Activated CD4-positive, alpha-beta T cell treated with anti-CD3 and anti-CD28 coated beads, Interleukin-2, amount 50 U/mL, for 4 hours (primary cell): ENCODE measurements around the gene RAB4A.
"Not testable (repeated sequence)": the region's sequence is repeated elsewhere in the genome, so short reads cannot be mapped to it uniquely, and the experiment has no call there.

Source experiments
- DNase-seq, 2 experiments: peaks; one replicate each; pipeline ENCODE4 v3.0.0-alpha.2; 2020

The RAB4A gene

DNA sequence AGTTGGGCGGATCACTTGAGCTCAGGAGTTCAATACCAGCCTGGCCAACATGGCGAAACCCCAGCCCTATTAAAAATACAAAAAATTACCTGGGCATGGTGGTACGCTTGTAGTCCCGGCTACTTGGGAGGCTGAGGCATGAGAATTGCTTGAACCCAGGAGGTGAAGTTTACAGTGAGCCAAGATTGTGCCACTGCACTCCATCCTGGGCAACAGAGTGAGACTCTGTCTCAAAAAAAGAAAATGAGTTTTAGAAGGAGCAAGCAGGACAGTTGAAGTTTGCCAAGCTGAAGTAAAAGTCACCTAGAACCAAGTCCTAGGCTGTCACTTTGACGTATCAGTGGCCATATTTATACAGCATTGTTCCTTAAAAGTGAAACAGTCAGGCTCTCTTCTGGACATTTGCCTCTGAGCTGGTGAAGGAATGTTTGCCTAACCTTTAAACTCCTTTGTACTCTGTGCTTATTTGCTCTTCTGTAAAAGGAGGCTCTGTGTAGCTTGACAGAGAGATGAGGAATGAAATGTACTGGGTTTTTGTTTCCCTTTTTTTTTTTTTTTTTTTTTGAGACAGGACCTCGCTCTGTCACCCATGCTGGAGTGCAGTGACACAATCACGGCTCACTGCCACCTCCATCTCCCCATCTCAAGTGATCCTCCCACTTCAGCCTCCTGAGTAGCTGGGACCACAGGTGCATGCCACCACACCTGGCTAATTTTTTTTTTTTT, 2.8 kb downstream of the RAB4A start:
- DNase-seq, result no peak

DNA sequence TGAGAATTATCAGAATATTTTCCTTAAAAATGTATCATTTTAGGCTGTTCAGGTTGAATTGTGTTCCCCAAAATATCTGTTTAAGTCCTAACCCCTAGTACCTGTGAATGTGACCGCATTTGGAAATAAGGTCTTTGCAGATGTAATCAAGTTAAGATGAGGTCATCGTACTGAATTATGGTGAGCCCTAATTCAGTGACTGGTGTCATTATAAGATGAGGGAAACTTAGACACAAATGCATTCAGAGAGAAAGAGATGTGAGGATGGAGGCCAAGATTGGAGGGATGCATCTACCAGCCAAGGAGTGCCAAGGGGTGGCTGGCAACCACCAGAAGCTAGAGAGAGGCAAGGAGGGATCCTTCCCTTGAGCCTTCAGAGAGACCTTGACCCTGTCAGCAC, 4.1 kb downstream of the RAB4A start:
- no peak for DNase-seq

DNA sequence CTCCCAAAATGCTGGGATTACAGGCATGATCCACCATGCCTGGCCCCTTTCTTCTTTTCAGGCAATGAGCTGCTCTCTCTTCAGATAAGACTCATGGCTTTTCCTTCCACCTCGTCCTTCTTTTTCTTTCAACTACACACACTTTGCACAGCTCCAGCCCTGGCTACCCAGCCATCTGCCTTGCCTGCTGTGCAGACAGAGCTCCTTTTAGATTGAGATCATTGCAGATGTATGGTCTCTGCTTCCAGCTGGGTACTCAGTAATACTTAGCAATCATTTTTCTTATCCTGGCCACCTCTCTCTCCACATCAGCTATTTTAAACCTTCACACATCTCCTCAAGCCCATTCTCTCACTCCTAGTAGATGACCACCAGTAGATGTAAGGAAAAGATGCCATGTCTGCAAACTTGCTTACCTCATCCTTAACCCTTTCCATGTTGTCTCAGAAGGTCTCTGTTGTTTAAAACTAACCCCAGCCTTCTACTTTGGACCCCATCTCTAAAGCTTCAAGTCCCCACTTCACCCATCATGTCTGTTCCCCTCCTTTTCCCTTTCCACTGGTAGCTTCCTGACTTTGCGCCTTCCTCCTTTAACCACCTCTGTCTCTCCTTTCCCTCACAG, 7.3 kb downstream of the RAB4A start:
- DNase-seq, result no peak

DNA sequence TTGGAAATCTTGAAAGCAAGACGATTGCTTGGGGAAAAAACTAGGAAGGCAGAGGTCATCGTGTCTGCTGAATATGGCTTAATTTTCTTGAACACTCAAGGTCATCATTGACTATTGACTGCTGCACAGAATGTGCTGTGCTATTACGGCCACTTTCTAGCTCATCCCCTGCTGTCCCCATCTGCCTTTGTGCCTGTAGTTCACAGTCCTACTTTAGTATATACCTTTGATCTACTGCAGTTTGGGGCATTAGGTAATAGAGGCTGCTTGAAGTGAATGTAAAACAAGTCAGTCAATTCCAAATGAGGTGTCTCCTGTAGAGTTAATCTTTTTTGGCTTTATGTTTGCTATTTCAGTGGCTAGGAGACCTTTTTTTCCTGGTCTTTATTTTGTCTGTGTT, 8.3 kb downstream of the RAB4A start:
- no peak for DNase-seq

DNA sequence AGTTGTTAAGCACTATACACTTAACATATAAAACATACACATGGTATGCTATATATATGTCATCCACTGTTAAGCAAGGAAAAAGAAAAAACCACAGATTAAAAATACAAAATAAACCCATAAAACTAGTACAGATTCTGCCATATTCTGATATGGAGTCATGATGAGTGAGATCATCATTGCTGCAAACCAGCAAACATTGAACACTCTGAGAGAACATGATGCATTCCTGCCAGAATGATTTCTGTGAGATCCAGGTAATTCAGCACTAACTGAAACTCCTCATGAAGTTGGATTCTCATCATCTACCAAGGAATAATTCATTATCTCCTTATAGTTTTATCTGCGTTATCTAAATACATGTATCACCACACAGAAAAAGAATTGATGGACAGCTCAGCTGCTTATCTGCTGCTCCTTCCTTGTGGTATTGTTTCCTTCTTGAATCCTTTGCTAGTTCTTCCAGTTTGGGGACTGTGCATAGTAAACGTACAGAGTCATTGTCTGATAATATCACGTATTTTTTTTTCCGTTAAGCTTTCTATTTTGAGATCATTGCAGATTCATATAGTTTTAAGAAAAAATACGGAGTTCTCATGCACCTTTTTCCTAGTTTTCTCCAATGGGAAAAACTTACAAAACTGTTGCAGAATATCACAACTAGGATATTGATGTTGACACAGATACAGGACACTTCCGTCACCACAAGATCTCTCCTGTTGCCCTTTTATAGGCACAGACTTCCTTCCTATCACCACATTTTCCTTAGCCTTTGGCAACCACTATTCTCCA, 9.3 kb downstream of the RAB4A start:
- no peak for DNase-seq

DNA sequence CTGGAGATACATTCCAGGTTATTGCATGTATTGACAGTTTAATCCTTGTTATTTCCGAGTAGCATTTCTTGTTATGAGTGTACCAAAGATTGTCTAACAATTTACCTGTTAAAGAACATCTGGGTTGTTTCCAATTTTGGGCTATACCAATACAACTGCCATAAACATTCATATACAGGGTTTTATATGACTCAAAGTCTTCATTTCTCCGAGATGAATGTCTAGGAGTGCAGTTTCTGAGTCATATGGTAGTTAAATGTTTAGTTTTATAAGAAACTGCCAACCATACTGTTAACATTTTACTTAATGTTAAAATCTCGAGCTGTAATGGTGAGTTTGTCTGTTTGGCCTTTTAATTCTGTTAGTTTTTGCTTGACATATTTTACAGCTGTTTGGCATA, 10.0 kb downstream of the RAB4A start:
- no peak for DNase-seq

DNA sequence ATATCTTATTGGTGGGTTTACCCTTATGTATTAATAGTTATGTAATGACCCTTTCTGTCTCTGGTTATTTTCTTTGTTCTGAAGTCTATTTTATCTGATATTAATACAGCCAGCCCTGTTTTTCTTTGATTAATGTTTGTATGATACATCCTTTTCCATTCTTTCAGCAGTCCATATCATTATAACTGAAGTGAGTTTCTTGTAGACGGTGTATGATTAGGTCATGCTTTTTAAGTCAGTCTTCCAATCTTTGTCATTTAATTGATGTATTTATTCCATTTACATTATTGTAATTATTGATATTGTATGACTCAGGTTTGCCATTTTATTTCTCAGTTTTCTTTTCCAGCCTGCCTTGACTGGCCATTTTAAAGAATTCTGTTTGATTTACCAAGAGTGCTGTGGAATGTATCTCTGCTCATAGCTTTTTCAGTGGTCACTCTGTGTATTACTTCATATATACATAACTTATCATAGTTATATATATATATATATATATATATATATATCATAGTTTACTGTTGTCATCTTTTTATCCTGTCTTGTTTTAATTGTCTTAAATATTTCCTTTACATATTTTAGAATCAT, 10.5 kb downstream of the RAB4A start:
- no peak for DNase-seq

DNA sequence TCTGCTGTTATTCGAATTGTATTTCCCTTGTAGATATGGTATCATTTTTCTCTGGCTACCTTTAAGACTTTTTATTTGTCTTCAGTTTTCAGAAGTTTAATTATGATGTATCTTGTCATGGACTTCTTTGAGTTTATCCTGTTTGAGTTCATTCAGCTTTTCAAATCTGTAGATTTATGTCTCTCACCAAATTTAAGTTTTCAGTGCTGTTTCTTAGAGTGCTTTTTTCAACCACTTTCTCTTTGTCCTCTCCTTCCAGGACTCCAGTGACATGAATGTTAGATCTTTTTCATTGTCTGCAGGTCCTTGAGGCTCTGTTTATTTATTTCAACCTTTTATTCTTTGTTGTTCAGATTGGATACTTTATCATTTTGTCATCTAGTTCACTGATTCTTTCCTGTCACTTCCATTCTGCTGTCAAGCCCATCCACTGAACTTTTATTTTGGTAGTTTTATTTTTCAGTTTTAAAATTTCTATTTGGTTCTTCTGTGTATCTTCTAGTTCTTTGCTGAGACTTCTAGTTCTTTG, 11.4 kb downstream of the RAB4A start:
- no peak for DNase-seq

DNA sequence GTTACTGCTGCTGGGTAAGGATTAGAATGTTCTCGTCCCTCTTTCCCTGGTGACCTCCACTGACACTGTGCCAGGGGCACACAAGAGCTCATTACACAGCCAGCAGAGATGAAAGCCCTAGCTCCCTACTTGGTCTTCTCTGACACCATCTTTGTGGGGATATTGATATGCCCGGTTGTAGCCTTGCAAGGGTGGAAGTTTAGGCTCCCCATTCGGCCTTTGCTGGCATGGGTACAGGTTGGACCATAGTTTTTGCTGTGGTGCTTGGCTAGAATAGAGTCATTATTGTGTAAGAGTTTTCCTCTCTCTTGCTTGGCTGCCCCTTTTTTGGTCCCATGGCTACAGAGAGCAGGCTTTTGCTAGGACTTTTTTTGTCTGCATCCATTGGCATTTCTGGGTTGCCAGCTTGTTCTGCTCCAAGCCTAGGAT, 12.3 kb downstream of the RAB4A start:
- DNase-seq, result no peak

DNA sequence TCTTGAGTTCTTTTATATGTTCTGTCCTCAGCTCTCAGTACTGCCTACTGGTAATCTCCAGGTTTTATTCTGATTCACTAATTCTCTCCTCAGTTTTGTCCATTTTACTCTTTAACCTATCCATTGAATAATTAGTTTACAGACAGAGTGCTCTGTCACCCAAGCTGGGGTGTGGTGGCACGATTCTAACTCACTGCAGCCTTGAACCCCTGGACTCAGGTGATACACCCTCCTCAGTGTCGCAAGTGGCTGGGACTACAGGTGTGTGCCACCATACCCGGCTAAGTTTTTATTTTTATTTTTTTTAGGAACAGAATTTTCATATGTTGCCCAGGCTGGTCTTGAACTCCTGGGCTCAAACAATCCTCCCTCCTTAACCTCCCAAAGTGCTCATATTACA, 14.0 kb downstream of the RAB4A start:
- no peak for DNase-seq

DNA sequence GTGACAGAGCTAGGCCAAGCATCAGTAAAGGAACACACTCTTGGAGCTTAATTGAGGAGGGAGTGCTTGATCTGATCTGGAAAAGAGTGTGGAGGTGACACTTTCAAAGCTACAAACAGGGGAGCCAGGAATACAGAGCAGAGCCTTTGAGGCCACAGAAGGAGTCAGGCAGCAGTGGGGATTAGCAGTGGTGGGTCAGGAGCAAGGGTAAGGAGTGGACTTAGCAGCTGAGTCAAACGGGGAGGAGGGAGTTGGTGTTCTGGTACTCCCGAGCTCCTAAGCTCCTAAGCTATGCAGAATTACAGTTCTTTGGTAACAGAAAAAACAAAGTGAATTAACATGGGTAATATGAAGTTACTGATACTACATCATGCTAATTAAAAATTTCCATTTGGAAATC, 14.5 kb downstream of the RAB4A start:
- no peak for DNase-seq

DNA sequence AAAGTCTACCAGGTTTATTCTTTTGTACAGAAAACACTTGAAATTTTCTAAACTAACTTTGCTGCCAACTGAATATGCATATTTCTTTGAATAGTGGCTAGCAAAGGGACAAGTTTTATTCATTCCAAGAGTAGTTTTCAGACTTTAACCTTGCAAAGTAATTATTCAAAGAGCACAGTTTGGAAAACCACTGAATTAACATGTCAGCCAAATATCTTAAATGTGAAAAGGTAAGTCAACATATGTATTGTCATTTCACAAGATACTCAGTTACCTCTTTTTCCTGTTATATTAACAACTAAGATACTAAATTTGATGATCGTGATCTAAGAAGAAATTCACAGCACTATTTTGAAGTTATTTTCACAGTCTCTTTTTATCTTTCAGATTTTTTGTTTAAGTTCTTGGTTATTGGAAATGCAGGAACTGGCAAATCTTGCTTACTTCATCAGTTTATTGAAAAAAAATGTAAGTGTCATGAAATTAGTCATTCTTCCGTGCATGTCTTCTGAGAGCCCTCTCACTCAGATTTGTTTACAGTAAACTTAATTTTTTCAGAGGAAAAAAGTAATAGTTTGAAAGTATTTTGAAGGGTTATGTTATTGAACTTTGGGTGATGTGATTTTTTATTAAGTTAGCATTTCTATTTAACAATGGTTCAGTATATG, 15.3 kb downstream of the RAB4A start:
- no peak for DNase-seq

DNA sequence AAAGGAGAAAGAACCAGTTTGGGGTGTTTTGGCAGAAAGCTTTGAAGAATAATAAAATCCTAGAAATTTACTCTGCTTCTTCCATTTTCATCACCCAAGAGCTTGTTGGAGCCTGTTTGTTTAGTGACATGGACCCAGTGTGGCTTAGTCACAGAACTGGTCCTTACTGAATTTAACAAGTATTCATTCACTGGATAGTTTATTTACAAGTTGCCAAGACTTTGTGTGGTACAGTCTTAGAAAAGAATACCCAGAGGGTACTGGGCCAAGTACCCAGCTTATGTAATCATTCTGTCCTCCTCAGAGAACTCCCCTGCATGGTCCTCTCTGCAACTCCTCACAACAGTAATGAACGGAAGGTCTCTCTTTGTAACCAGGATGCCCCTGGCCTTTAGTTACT, 16.4 kb downstream of the RAB4A start:
- DNase-seq, result no peak

DNA sequence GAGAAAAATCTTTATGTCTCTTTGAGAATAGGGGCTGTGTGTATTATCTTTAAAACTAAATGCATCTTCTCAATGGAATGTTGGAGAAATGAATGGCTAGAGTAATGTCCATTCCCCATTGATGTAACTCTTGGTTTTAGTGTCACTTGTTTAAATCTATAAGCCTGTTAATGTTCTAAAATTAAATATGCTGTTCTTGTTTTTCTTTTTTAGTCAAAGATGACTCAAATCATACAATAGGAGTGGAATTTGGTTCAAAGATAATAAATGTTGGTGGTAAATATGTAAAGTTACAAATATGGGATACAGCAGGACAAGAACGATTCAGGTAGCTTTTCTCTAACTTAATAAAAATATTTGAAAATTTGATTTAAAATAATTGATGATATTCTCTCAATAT, 17.6 kb downstream of the RAB4A start:
- DNase-seq, result no peak

DNA sequence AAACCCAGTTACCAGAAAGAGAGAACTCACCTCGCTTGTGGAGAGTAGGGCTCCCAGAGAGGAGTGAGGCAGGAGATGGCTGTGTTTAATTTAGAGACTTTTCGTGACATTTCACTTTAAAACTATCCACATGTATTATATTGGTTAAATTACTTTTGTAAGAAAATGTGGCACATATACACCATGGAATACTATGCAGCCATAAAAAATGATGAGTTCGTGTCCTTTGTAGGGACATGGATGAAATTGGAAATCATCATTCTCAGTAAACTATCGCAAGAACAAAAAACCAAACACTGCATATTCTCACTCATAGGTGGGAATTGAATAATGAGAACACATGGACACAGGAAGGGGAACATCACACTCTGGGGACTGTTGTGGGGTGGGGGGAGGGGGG, 20.8 kb downstream of the RAB4A start:
- not testable (repeated sequence) for DNase-seq

DNA sequence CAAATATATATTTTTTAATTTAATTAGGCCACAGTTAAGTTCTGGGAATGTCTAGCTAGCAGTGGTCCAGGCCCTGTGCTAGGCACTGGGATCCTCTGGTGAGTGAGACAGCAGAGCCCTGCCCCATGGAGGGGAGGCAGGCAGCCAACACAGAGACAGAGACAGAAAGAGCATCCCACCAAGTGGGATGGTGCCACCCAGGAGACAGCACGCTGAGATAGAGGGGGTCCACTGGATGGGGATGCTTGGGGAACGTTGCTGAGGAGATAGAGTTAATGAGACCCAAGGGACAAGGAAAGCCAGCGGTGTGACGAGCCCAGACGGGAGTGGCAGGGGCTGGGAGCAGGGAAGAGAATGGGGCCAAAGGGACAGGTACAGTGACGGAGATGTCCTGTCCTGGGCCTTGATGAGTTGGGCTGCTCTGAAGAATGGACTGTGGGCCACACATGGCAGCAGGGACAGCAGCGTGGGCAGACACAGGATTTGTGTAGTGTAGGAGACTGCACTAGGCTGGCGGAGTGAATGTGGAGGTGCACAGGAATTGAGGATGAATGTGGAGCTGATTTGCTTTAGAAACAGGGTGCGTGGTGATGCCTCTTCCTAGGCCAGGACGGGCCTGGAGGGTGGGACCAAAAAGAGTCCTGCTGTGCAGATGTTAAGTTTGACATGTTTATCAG, 22.8 kb downstream of the RAB4A start:
- no peak for DNase-seq

DNA sequence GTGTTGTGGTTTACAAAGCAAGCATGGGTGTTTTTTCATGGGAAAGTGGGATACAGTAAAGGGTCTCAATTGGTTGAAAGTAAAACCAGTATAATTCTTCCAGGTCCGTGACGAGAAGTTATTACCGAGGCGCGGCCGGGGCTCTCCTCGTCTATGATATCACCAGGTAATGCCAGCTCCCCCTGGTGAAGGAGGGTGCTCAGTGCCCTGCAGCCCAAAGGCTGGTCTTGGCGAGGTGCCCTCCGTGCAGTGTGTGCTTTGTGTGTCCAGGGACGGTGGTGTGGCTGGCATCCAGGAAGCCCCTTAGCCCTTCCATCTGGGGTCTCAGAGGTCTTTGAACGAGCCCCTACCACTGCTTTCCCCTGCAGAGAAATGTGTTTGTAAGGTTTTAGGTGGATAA, 24.8 kb downstream of the RAB4A start:
- no peak for DNase-seq

DNA sequence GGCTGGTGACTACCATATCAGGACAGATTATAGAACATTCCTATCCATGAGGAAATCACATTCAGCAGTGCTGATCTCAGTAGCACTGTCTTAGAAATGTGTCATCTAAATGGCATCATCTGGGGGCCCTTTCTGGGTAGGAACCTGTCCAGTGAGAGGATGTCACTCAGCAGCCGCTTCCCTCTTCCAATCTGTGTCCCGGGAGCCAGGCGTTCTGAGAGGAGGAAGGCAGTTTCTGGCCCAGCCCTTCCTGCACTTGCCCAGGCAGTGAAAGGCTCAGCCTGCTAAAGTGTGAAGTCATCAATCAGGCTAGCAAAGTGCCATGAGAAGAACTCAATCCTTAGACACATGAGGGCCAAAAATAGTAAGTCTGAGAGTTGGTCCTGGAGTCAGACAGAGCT, 25.6 kb downstream of the RAB4A start:
- no peak for DNase-seq

DNA sequence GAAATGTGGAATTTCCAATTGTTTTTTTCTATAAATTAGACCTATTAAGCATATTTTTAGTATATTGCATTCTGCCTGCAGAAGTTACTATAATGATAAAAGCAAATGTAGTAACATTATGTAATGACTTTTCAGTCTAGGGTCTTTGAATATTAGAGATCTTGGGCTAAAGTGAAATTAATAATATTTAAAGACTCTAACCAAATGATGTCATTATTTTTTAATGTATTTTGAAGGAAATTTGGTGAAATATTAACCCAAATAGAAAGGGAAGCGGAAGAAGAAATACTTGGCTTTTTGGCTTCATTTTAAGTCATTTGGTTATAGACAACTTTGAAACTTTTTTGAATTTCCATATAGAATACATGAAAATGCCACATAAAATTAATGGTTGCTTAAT, 26.8 kb downstream of the RAB4A start:
- DNase-seq, result no peak

DNA sequence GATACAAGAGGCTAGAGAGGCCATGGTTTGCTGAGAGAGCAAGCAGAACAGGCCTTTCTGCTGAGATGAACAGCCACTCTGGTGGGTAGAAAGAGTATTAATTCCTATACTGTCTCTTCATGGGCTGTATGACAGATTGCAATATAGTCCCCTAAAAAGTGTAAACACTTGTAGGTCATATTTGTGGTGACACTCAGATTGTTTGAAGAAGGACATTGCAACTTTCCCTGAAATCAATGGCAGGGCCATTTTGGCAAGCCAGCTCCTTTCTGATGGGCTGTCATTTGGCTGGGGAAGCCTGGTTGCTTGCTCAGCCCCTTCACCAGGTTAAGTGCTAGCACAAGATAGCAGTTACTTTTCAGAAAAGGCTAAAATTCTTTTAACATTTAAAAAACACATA, 27.5 kb downstream of the RAB4A start:
- DNase-seq, result no peak

DNA sequence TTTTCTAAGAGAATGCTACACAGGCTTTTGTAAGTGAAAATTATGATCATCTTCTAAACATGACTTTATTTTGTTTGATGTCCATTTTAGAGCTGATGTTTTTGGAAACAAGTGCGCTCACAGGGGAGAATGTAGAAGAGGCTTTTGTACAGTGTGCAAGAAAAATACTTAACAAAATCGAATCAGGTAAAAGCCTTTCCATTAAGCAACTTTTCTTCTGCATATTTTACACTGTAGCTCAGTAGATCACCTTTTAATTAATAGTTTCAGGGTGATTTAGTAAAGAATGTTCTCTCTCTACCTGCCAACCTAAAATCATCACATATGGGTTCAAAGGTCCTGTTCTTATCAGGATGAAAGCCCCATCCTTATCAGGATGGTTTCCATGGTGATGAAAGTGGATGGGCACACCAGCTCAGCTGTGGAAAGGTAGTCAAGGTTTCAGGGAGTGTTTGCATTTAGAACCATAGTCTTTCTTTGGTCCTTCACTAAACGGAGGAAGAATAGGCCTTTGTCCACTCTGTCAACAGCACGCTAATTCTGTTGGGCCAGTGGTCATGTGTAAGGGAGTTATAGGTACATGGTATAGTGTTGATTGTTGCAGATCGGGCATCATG, 28.1 kb downstream of the RAB4A start:
- no peak for DNase-seq
